H1 (cell line): Measurements from ENCODE around the gene C1RL. TPM values are rescaled to one million over a fixed set of nuclear protein-coding genes. Genes with fewer than 3 reads are reported as not detected.

Experiments
- EGR1 ChIP-seq: IDR thresholded peaks from 2 replicates; pipeline ENCODE4 v1.6.1; 2011; ENCODE audit warnings: low read depth, low read length, borderline replicate concordance
- MAFK ChIP-seq: IDR thresholded peaks from 2 replicates; pipeline ENCODE4 v1.6.1; 2012; ENCODE audit warnings: low read depth, mild to moderate bottlenecking, improper control_type of control experiment, low read length
- NANOG ChIP-seq: IDR thresholded peaks from 2 replicates; pipeline ENCODE4 v1.6.1; 2011; ENCODE audit warnings: low read length, low read depth, mild to moderate bottlenecking, inconsistent platforms; ENCODE audit not compliant: insufficient read depth, poor library complexity, severe bottlenecking
- SP1 ChIP-seq: IDR thresholded peaks from 2 replicates; pipeline ENCODE4 v1.6.1; 2011; ENCODE audit warnings: low read depth, low read length
- polyA plus RNA-seq, 7 experiments: library from polyadenylated mRNA; depleted of rRNA in 3 of 7; stranded (reverse) in 5 of 7; unstranded in 2 of 7; fragments of >200 nt in 5 of 7; fragments of 200-250 nt in 2 of 7; gene quantifications; 1 replicate in 5 of 7; 2 replicates in 1 of 7; 4 replicates in 1 of 7; pipeline versions ENCODE4 v1.2.1 to v1.2.3, GENCODE V29; 2011 to 2013; ENCODE audit warnings: missing spikeins in 2 of 7, mixed read lengths in 2 of 7
- total RNA-seq: library from RNA; stranded (reverse); fragmentation: NEBNext Ultra II Directional; extraction: Animal tissue kit (Norgen Biotek cat#: 25700); gene quantifications from 2 replicates; pipeline ENCODE4 v1.2.1, GENCODE V29; 2021
- TF ChIP-seq, protein P1 (sequence below): fragments of 300-600 bp; sonication (generic); IDR thresholded peaks from 2 replicates; pipeline ENCODE4 v1.7.1; 2012; ENCODE audit warnings: low read length, moderate library complexity, mild to moderate bottlenecking, inconsistent platforms; ENCODE audit not compliant: insufficient replicate concordance
- TF ChIP-seq, protein P2 (sequence below): IDR thresholded peaks from 2 replicates; pipeline ENCODE4 v1.6.1; 2011; ENCODE audit warnings: low read depth, mild to moderate bottlenecking, low read length; ENCODE audit not compliant: insufficient read depth
- TF ChIP-seq, protein P3 (sequence below): IDR thresholded peaks from 2 replicates; pipeline ENCODE4 v1.6.1; 2012; ENCODE audit warnings: low read length, inconsistent platforms
- TF ChIP-seq, protein P4 (sequence below): IDR thresholded peaks from 2 replicates; pipeline ENCODE4 v1.6.1; 2011; ENCODE audit warnings: low read length, improper control_type of control experiment

C1RL gene
- total and polyA plus RNA-seq, 2 of the 8 experiments (the other 6 are each of a cell fraction or from before 2014, with no cell fraction given) = 11.4 to 15.5 TPM

DNA sequence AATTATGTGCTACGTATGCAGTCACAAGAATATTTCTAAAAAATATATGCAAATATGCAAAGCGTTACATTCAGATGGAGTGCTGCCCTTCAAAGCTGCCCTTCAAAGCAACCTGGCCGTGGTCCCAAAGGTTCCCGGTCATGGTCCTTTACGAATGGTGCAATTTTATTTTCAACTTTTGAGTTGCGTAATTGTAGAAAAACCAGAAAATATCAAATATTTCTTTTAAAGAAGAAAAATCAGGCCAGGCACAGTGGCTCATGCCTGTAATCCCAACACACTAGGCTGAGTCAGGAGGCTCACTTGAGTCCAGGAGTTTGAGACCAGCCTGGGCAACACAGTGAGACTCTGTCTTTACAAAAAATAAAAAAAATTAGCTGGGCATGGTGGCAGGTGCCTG is 42.5 kb upstream of the C1RL start (continued):
- TF ChIP-seq, protein P1, sequence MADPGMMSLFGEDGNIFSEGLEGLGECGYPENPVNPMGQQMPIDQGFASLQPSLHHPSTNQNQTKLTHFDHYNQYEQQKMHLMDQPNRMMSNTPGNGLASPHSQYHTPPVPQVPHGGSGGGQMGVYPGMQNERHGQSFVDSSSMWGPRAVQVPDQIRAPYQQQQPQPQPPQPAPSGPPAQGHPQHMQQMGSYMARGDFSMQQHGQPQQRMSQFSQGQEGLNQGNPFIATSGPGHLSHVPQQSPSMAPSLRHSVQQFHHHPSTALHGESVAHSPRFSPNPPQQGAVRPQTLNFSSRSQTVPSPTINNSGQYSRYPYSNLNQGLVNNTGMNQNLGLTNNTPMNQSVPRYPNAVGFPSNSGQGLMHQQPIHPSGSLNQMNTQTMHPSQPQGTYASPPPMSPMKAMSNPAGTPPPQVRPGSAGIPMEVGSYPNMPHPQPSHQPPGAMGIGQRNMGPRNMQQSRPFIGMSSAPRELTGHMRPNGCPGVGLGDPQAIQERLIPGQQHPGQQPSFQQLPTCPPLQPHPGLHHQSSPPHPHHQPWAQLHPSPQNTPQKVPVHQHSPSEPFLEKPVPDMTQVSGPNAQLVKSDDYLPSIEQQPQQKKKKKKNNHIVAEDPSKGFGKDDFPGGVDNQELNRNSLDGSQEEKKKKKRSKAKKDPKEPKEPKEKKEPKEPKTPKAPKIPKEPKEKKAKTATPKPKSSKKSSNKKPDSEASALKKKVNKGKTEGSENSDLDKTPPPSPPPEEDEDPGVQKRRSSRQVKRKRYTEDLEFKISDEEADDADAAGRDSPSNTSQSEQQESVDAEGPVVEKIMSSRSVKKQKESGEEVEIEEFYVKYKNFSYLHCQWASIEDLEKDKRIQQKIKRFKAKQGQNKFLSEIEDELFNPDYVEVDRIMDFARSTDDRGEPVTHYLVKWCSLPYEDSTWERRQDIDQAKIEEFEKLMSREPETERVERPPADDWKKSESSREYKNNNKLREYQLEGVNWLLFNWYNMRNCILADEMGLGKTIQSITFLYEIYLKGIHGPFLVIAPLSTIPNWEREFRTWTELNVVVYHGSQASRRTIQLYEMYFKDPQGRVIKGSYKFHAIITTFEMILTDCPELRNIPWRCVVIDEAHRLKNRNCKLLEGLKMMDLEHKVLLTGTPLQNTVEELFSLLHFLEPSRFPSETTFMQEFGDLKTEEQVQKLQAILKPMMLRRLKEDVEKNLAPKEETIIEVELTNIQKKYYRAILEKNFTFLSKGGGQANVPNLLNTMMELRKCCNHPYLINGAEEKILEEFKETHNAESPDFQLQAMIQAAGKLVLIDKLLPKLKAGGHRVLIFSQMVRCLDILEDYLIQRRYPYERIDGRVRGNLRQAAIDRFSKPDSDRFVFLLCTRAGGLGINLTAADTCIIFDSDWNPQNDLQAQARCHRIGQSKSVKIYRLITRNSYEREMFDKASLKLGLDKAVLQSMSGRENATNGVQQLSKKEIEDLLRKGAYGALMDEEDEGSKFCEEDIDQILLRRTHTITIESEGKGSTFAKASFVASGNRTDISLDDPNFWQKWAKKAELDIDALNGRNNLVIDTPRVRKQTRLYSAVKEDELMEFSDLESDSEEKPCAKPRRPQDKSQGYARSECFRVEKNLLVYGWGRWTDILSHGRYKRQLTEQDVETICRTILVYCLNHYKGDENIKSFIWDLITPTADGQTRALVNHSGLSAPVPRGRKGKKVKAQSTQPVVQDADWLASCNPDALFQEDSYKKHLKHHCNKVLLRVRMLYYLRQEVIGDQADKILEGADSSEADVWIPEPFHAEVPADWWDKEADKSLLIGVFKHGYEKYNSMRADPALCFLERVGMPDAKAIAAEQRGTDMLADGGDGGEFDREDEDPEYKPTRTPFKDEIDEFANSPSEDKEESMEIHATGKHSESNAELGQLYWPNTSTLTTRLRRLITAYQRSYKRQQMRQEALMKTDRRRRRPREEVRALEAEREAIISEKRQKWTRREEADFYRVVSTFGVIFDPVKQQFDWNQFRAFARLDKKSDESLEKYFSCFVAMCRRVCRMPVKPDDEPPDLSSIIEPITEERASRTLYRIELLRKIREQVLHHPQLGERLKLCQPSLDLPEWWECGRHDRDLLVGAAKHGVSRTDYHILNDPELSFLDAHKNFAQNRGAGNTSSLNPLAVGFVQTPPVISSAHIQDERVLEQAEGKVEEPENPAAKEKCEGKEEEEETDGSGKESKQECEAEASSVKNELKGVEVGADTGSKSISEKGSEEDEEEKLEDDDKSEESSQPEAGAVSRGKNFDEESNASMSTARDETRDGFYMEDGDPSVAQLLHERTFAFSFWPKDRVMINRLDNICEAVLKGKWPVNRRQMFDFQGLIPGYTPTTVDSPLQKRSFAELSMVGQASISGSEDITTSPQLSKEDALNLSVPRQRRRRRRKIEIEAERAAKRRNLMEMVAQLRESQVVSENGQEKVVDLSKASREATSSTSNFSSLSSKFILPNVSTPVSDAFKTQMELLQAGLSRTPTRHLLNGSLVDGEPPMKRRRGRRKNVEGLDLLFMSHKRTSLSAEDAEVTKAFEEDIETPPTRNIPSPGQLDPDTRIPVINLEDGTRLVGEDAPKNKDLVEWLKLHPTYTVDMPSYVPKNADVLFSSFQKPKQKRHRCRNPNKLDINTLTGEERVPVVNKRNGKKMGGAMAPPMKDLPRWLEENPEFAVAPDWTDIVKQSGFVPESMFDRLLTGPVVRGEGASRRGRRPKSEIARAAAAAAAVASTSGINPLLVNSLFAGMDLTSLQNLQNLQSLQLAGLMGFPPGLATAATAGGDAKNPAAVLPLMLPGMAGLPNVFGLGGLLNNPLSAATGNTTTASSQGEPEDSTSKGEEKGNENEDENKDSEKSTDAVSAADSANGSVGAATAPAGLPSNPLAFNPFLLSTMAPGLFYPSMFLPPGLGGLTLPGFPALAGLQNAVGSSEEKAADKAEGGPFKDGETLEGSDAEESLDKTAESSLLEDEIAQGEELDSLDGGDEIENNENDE = no peak
- TF ChIP-seq, protein P2, sequence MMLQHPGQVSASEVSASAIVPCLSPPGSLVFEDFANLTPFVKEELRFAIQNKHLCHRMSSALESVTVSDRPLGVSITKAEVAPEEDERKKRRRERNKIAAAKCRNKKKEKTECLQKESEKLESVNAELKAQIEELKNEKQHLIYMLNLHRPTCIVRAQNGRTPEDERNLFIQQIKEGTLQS = no peak
- TF ChIP-seq EGR1 = no peak
- TF ChIP-seq, protein P3, sequence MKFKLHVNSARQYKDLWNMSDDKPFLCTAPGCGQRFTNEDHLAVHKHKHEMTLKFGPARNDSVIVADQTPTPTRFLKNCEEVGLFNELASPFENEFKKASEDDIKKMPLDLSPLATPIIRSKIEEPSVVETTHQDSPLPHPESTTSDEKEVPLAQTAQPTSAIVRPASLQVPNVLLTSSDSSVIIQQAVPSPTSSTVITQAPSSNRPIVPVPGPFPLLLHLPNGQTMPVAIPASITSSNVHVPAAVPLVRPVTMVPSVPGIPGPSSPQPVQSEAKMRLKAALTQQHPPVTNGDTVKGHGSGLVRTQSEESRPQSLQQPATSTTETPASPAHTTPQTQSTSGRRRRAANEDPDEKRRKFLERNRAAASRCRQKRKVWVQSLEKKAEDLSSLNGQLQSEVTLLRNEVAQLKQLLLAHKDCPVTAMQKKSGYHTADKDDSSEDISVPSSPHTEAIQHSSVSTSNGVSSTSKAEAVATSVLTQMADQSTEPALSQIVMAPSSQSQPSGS = no peak
- TF ChIP-seq NANOG = no peak
- TF ChIP-seq, protein P4, sequence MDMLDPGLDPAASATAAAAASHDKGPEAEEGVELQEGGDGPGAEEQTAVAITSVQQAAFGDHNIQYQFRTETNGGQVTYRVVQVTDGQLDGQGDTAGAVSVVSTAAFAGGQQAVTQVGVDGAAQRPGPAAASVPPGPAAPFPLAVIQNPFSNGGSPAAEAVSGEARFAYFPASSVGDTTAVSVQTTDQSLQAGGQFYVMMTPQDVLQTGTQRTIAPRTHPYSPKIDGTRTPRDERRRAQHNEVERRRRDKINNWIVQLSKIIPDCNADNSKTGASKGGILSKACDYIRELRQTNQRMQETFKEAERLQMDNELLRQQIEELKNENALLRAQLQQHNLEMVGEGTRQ = no peak
- no peak for TF ChIP-seq SP1
- TF ChIP-seq MAFK = no peak
